HG03442 (cell line): ENCODE results near the gene THBD.

Source experiments
- ATAC-seq: cut with Tn5 transposase; IDR thresholded peaks from one replicate; pipeline ENCODE4 v1.9.1; 2021; ENCODE audit warnings: mild to moderate bottlenecking, moderate library complexity; ENCODE audit not compliant: unreplicated experiment

The THBD gene

DNA sequence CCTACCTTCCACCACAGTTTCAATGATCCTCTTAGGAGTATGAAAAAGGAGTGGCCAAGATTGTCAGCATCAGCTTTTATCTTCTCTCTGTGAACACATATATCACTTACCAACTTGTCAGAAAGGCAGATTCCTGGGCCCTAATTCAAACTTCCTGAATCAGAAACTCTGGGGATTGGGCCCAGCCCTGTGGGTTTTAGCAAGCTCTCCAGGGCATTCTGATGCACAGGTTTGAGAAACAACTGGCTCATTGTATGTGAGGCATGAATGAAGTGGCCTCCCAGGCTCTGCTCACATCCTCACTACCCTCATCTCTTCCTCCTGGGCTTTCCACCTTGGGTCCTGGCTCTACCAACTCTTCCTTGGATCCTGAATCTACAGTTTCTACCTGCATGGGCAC lies 13.2 kb upstream of the THBD start:
- ATAC-seq: no peak

DNA sequence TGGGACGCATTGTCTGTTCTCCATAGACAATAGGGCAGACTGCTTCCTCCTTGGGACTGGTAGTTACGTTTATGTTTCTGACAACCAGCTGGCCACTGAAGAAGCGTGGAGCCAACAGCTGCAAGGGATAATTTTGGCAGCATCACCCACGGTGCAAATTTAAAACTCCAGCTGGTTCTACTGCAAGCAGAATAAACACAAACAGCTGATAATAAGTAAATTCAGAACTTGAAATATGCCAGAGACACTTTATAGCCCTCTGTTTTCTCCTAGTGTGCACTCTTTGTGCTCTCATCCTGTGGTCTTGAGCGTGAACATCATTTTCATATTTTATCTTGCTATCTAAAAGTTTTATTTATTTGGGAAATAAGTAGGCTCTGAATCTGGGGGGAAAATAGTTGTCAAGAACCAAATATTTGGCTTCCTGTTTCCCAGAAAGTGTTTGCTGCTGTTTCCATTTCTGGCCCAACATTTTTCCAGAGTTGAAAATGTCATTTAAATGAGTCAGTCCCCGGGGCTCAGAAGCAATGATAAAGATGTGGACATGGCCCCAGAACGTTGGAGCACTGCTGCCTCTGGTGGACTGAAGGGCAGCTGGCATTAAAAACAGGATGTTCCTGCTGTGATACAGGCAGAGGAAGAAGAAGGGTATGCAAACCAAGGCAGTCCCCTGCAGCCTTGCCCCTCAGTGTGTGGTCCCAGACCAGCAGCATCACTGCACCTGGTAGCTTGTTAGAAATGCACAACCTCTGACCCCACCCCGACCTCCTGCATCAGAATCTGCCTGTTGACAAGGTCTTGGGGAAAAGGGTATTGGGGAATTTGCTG lies 12.5 kb upstream of the THBD start:
- no peak for ATAC-seq

DNA sequence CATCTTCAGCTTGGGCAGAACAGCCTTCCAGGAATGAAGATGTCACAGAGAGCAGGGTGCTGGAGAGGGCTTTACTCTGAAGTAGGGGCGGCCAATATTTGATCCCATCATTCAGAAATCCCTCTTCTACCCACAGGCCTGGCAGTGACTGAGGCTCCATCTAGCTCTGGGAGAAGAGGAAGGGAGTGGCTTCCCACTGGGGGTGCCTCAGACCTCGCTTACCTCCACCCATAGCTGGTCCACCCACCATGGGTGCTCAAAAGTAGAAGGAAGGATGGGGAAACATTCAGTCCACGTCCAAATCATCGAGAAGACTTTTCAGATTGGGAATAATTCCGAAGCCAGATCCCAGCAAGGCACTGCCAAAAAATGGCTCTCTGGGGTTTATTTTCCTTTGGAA lies 11.8 kb upstream of the THBD start:
- no peak for ATAC-seq

- no peak for ATAC-seq
Observed at GRCh38 chr20:23060629-23061028, 11.2 kb upstream of the THBD start.

- no peak for ATAC-seq
Observed at GRCh38 chr20:23059846-23060245, 10.4 kb upstream of the THBD start.

DNA sequence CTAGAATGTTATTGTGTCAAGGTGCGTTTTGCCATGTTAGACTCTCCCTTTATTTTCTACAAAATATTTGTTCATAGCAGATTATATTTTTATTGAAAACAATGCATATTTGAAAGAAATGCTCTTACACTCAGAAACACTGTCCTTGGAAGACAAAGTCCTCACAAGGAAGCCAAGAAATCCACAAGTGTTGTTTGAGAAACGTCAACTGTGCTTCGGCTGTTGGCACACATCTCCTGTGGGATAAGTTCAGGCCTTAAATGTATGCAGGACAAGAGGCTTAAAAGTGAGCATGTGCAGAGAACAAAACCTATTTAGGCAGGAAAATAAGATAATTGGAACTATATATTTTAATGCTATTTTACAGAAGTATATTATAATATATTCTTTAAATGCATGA lies 9.5 kb upstream of the THBD start:
- no peak for ATAC-seq

GRCh38 chr20:23058240-23058639 lies 8.8 kb upstream of the THBD start:
- ATAC-seq: no peak

- ATAC-seq: no peak
Observed at GRCh38 chr20:23052904-23053303, 3.4 kb upstream of the THBD start.

DNA sequence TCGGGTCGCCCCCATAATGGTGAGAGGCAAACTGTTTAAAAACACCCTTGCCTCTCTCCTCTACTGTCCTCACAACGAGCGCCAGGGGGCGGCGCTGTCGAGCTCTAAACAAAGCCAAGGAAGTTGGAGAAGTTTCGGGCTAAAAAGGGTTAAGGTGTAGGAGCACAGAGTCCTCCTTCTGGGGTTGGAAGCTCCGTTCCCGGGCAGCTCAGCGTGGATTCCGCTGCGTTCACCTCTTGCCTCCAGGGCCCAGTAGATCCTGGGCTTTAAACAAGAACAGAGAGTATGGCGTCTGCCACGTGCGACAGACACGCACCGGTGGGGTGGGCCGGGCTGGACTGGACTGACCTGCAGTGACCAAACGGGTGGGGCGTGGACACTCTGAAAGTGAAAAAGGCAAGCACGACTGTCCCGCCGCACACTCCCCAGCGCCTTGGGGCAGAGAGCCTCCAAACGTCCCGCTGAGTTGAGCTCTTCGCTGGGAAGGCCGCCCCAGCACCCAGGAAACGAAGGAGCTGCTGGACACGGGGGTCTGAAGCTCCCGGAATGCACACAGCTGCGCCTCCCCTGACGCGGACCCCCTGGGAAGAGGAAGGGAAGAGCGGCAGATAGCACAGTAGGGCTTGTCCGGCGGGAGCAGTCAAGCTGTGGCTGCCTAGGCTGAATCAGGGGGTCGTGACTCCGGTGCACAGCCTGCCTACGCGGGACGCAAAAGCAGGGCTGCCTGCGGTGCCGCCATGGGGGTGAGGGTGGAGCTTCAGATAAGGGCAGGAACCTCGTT lies 1.6 kb upstream of the THBD start:
- no peak for ATAC-seq

DNA sequence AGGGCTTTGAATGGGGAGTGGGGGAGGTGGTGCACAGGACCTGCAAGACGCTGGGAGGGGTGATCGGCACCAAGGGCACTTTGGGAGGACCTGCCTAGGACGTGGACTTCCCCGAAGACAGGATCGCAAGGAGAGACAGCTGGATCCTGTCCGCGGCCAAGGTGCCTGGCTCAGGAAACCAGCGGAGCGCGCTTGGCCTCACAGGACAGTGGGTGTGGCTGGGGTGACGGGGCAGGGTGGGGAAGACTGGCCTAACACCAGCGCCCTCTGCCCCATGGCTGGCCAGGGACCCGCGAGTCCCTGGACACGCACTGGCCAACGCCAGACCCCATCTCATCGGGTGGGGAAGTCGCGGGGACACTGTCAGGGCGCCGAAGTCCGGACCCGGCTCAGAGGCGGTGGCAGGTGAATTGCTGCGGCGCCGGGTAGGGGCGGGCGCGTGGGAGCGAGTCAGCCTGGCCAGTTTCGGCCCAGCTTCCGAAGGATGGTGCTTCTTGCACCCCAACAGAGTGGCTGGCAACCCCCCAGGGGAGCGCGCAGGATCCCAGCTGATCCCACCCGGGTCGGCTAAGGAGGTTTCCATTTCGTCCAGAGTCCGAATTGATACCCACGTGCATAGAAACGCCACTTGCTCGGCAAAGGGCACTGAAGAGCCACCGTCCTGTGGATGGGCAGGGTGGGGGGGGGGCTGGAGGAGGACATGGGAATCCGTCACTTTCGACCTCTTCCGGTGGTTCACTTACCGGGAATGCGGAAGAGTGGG lies 785 bp upstream of the THBD start:
- no peak for ATAC-seq

DNA sequence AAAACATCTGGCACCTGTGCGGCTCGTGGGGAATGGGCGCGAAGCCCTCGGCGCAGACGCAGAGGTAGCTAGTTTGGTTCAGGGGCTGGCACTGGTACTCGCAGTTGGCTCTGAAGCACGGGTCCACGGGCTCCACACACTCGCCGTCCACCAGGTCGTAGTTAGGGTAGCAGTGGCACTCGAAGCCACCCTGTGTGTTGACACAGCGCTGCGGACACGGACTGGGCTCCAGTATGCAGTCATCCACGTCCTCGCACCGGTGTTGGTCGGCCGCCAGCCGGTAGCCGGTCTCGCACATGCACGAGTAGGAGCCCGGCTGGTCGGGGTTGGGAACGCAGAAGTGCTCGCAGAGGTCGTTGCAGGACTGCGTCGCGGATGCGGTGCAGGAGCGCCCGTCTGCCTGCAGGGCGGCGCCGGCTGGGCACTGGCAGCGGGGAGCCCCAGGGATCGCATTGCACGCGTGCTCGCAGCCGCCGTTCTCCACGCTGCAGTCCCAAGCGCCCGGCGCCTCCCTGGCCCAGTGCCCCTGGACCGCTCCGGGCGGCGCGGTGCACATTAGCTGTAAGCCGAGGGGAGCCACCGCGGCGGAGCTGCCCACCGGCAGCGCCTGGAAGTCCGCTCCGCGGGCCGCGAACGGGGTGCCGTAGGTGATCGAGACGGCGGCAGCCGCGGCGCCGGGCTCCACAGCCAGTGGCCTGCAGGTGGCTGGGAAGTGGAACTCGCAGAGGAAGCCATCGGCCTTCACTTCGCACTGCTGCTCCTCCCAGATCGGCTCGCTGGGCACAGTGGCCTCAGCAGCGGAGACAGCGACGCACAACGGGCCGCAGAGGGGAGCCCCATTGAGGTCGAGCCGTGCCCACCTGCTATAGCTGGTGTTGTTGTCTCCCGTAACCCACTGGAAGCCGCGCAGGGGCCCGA lies 930 bp downstream of the THBD start:
- ATAC-seq: no peak

DNA sequence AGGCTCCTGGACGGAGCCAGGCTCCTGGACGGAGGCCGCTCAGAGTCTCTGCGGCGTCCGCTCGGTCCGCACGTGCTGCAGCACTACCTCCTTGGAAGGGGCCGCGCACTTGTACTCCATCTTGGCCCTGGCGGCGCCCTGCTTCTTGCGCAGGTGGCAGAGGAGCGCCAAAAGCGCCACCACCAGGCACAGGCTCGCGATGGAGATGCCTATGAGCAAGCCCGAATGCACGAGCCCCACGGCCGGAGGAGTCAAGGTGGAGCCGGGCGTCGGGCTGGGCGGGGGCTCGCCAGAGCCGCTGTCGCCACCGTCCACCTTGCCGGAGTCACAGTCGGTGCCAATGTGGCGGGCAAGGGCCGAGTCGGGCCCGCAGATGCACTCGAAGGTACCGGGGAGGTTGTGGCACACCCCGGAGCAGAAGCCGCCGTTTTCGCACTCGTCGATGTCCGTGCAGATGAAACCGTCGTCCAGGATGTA lies 1.7 kb downstream of the THBD start:
- ATAC-seq: no peak

GRCh38 chr20:23047001-23047737 lies 2.3 kb downstream of the THBD start:
- ATAC-seq: no peak

DNA sequence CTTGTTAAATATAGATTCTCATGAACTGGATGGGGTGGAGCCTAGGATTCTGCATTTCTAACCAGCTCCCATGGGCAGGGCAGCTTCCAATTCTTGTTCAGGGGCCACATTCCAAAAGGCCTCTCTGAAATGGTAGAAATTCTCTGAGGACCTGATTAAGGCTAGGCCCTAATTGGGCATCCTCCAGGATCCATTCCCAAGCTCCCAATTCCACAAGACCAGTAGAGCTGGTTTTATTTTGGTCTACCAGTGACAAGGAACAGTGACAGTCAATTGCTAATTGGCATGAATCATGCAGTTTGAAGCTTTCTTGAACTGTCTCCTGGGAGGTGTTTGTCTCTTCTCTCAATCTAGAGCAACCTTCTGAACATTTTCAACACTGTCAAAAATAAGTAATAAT lies 3.0 kb downstream of the THBD start:
- ATAC-seq: no peak

GRCh38 chr20:23043376-23043775 lies 6.1 kb downstream of the THBD start:
- ATAC-seq: no peak

DNA sequence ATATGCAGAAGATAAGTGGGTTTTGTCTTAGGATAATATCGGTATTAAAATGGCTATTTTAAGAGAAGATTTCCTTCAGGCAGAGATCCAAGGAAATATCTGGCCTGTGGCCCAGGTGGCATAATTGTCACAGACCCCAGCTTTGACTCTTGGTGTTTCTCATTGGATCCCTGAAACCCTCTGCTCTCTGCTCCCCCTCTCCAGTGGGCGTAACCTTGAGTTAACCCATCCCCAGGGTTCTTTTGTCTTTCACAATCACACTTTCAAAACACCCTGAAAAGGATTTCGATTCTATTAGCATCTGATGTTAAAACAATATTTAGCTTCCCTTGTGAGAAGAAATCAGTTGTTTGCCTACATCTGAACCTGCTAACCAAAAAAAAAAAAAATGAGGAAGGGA lies 7.2 kb downstream of the THBD start:
- ATAC-seq: no peak

DNA sequence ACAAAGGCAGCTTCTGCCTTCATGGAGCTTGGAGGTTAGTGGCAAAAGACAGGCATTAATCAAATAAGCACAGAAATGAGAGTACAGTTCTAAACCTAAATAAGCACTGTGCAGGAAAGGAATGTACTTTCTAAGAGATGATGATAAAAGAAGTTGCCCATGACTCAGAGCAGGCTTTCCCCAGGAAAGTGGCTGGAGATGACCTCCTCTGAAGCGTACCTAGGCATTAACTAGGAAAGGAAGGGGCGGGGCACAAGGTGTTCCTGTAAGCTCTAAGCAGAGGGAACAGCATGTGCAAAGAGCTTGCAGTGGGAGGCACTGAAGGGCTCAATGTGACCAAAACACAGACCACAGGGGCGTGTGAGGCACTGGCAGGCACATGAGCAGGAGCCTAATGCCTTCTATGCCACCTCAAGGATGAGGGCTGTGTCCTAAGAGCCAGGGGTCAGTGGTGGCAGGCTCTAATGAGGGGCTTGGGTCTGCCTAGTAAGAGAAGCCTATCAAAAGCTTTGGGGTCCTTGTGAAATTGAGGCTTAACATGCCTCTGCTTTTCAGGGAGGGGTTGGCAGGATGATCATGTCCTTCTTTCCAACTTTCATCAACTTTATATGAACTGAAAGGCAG lies 9.5 kb downstream of the THBD start:
- no peak for ATAC-seq

DNA sequence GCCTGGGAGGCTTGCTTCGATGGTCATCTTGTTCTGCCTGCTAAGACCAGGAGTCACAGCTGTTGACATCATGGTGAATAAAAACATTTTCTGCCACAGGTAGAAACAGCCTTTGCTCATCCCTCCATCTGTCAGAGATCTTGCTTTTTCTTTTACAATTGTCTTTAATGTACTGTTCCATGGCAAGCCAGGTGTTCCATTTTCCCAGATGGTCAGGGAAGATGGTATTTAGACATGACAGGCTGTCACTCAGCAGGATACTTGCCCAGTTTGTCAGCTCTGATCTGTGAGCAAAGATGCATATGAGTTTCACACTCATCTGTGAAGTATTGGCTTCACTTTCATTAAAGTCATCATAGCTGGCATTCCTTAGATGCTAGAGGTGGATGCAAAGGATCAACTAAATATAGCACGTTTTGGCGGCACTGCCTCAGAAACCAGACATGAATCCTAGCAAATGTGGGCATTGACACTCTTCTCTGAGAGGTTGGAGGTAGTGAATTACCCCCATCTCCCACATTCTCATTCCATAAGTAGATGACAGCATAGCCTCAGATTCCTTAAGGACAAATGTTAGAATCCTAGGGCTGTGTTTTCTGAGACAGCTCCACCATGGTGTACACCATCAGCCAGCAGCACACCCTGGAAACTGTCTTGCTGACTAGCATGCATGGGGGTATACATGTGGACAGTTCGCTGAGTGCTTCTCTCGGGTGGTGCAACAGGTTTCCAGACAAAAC lies 10.2 kb downstream of the THBD start:
- no peak for ATAC-seq
